PC-9 (cell line): ENCODE data around the gene LAMTOR4. TPM values are rescaled to one million over a fixed set of nuclear protein-coding genes. Genes with fewer than 3 reads are reported as not detected.

Experiments
- BruUV-seq: library from RNA; stranded (reverse); fragments of 400-500 nt; replicated peaks from 2 replicates; lab custom pipeline; 2021; lab: Mats Ljungman, UMichigan
- CTCF ChIA-PET: fragments of 300-600 bp; sonication (Branson Sonifier 250); formaldehyde crosslinking; loops from one replicate; lab custom pipeline; 2022; ENCODE audit warnings: antibody characterized with exemption; lab: Charles Lee
- POLR2A ChIA-PET: fragments of 300-600 bp; sonication (Branson Sonifier 250); formaldehyde crosslinking; loops from one replicate; lab custom pipeline; 2022; ENCODE audit warnings: antibody characterized with exemption; ENCODE audit not compliant: unreplicated experiment; lab: Charles Lee
- DNase-seq, 2 experiments: peaks; one replicate each; pipeline versions ENCODE4 v3.0.0 to v3.0.0-alpha.2; 2015 to 2022; ENCODE audit warnings: mixed read lengths in 1 of 2
- H2AFZ ChIP-seq: fragments of 200-600 bp; sonication (generic); 2 replicates; pipeline ENCODE4 v1.8.1; 2017; ENCODE audit warnings: antibody characterized with exemption
- H3F3A ChIP-seq: fragments of 200-600 bp; sonication (generic); 2 replicates; pipeline ENCODE4 v1.8.1; 2017; ENCODE audit warnings: antibody characterized with exemption, mild to moderate bottlenecking, low read depth; ENCODE audit not compliant: insufficient read depth
- H3K27ac ChIP-seq: fragments of 200-600 bp; sonication (generic); 2 replicates; pipeline ENCODE4 v1.6.1; 2016; ENCODE audit warnings: mixed run types
- H3K27me3 ChIP-seq: fragments of 200-600 bp; sonication (generic); 2 replicates; pipeline ENCODE4 v1.6.1; 2016; ENCODE audit warnings: low read depth, mixed run types; ENCODE audit not compliant: insufficient read depth
- H3K36me3 ChIP-seq: fragments of 200-600 bp; sonication (generic); 2 replicates; pipeline ENCODE4 v1.6.1; 2016; ENCODE audit warnings: low read depth, mixed run types
- H3K4me1 ChIP-seq: fragments of 200-600 bp; sonication (generic); replicated peaks from 2 replicates; pipeline ENCODE4 v1.6.1; 2016; ENCODE audit warnings: mixed run types; ENCODE audit not compliant: insufficient read depth
- H3K4me2 ChIP-seq: fragments of 200-600 bp; sonication (generic); 2 replicates; pipeline ENCODE4 v1.6.1; 2017; ENCODE audit warnings: mixed run types
- H3K4me3 ChIP-seq: fragments of 200-600 bp; sonication (generic); 2 replicates; pipeline ENCODE4 v1.6.1; 2016; ENCODE audit warnings: mixed run types
- H3K79me2 ChIP-seq: fragments of 200-600 bp; sonication (generic); 2 replicates; pipeline ENCODE4 v1.6.1; 2017; ENCODE audit warnings: low read depth, mixed run types
- H3K9me2 ChIP-seq: fragments of 200-600 bp; sonication (generic); 2 replicates; pipeline ENCODE4 v1.8.1; 2017; ENCODE audit warnings: mild to moderate bottlenecking; ENCODE audit not compliant: insufficient read depth
- H3K9me3 ChIP-seq: fragments of 200-600 bp; sonication (generic); 2 replicates; pipeline ENCODE4 v1.8.1; 2016; ENCODE audit warnings: low read depth; ENCODE audit not compliant: insufficient read depth
- H4K20me1 ChIP-seq: fragments of 200-600 bp; sonication (generic); 2 replicates; pipeline ENCODE4 v1.8.1; 2017; ENCODE audit not compliant: insufficient read depth
- EZH2 ChIP-seq: fragments of 200-600 bp; sonication (generic); IDR thresholded peaks from 2 replicates; pipeline ENCODE4 v1.8.0; 2017; ENCODE audit warnings: antibody characterized with exemption, low read depth
- intact Hi-C: fragments of 100-400 bp; cut with micrococcal nuclease; formaldehyde crosslinking; loops from one replicate; pipeline ENCODE4 v1.10.0; 2022; ENCODE audit not compliant: unreplicated experiment
- total RNA-seq: library from RNA; stranded (reverse); gene quantifications from 2 replicates; pipeline ENCODE4 v1.2.3, GENCODE V29; 2021
- TF ChIP-seq, protein P1 (sequence below): fragments of 200-600 bp; sonication (generic); conservative IDR thresholded peaks from 2 replicates; pipeline ENCODE4 v1.6.1; 2017; ENCODE audit warnings: mixed run types, antibody characterized with exemption, mild to moderate bottlenecking, moderate library complexity

Gene LAMTOR4
- total RNA-seq, 1 experiment from 2014 or later, result 160 TPM

DNA sequence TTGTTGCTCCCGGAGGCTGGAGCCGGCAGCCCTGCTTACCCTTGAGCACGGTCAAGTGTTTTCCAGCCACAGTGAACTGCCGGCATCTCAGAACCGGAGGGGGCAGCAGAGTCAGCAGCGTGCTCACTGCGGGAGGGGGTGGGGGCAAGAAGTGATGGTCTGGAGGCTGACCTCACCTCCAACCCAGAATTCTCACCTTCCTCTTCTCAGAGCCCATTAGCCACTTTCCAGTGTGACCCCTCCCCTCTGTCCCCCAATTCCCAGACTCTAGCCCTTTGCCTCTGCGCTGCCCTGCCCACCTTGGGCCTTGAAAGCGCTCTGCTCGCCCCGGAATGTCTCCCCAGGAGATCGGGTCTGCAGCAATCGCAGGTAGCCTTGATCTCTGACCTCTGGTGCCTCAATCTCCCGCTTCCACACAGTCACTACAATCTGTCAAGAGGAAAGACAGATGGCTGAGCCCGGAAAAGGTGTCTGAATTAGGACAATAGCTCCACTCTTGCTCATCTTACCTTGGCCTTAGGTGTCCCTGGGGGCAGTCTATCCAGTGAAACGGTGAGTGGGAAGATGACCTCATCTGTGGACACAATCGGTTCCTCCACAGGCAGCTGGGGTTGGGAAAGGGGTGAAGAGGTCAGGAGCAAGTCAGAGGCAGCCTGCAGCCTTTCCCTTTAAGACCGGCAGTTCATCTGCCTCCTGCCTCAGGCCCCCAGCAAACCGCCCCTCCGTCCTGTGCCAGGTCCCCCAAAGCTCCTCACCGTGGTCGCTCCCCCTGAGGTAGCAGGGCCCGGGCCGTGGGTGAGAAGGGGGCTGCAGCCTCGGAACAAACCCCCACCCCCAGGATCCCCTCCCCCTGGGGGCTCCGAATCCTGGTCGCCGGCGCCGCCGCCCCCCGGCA is 8.9 kb downstream of the LAMTOR4 start:
- TF ChIP-seq EZH2, result no peak
- TF ChIP-seq, protein P1, sequence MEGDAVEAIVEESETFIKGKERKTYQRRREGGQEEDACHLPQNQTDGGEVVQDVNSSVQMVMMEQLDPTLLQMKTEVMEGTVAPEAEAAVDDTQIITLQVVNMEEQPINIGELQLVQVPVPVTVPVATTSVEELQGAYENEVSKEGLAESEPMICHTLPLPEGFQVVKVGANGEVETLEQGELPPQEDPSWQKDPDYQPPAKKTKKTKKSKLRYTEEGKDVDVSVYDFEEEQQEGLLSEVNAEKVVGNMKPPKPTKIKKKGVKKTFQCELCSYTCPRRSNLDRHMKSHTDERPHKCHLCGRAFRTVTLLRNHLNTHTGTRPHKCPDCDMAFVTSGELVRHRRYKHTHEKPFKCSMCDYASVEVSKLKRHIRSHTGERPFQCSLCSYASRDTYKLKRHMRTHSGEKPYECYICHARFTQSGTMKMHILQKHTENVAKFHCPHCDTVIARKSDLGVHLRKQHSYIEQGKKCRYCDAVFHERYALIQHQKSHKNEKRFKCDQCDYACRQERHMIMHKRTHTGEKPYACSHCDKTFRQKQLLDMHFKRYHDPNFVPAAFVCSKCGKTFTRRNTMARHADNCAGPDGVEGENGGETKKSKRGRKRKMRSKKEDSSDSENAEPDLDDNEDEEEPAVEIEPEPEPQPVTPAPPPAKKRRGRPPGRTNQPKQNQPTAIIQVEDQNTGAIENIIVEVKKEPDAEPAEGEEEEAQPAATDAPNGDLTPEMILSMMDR, result no peak
- intact Hi-C loops, result no loop called here
- peaks cover 24% of the 10 kb centered on the region for H4K20me1 ChIP-seq
- H3K27ac ChIP-seq, result peak overlapping the region; percentile 55
- ChIA-PET CTCF (no interaction called here), POLR2A (interaction anchor here (0.5 to 1.1 kb wide), 4 partner anchors 10 to 238 kb away, joined by 3 to 5 read pairs (median 4); partner anchors contain the start of gene MBLAC1)
- TSS peak; percentile 25 for BruUV-seq
- peaks cover 4% of the 10 kb centered on the region; the same call in 1 of the 2 replicates for H3K36me3 ChIP-seq
- peaks cover 22% of the 10 kb centered on the region for H3K79me2 ChIP-seq
- no peaks in the 10 kb centered on the region for H3K9me3 ChIP-seq
- H3F3A ChIP-seq, result peaks cover 65% of the 10 kb centered on the region
- no peaks in the 10 kb centered on the region for H3K27me3 ChIP-seq
- H3K4me1 ChIP-seq, result peaks cover 36% of the 10 kb centered on the region
- peak; percentile 58 to 86 for DNase-seq
- peak overlapping the region; percentile 86 for H3K4me3 ChIP-seq
- peak overlapping the region; percentile 80; the same call in 1 of the 2 replicates for H2AFZ ChIP-seq
- H3K4me2 ChIP-seq, result peak overlapping the region; percentile 82
- H3K9me2 ChIP-seq, result no peaks in the 10 kb centered on the region

DNA sequence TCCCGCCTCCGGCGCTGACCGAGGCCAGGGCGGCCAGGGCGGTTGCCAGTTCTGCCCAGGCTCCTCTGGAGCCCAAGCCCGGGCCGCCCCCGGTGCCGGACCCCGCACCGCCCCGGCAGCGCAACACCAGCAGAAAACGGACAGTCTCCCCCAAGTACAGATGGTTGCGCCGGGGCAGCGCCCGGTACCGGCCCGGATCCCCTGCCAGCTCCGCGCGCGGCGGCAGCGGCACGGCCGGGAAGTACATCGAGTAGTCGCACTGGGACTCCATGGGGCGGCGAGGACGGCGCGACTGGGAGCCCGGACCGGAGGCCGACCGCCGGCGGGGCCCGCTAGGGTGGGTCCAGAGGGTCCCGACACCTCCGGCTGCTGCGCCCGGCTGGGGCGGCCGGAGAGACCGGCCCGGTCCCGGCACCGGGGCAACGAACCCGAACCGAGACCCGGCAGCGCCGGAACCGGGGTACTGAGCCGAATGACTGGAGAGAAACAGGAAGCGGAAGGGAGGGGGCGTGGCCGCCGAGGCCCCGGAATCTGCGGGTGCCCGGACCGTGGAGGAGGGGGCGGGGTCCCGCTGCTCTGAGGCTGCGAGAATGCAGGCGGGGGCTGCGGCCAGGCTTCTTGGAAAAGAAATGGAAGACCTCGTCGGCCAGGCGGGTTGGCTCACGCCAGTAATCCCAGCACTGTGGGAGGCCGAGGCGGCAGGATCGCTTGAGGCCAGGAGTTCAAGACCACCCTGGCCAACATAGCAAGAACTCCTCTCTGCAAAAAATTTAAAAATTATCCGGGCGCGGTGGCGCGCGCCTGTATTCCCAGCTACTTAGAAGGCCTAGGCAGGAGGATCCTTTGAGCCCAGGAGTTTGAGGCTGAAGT is 9.7 kb downstream of the LAMTOR4 start, which contains the start of gene TRAPPC14:
Gene TRAPPC14 (minus strand): TSS at position 495 of the 870 bp plus-strand sequence. CDS start 224 bp downstream, at position 271.
- Histone ChIP-seq H3K4me1 (peaks cover 44% of the 10 kb centered on the region), H3K9me3 (no peaks in the 10 kb centered on the region), H2AFZ (peak within 1 kb of the TSS; percentile 80), H3K4me2 (peak within 1 kb of the TSS; percentile 82), H4K20me1 (peaks cover 24% of the 10 kb centered on the region), H3K27me3 (no peaks in the 10 kb centered on the region), H3K27ac (peak within 1 kb of the TSS; percentile 55), H3K36me3 (peaks cover 4% of the 10 kb centered on the region; the same call in 1 of the 2 replicates), H3F3A (peaks cover 65% of the 10 kb centered on the region), H3K9me2 (no peaks in the 10 kb centered on the region), H3K4me3 (peak within 1 kb of the TSS; percentile 86), H3K79me2 (peaks cover 22% of the 10 kb centered on the region)
- BruUV-seq, result no TSS peak
- intact Hi-C loops, result no loop called here
- ChIA-PET CTCF (no interaction called here), POLR2A (interaction anchor here (1.1 kb wide), 1 partner anchor 32 kb away, joined by 3 read pairs; the partner anchor contains the start of gene MBLAC1)
- peak; percentile 61 to 93 for DNase-seq
- TF ChIP-seq EZH2, result no peak
- TF ChIP-seq, protein P1, result no peak
